ENCODE data around the gene MAGEA9B.
"Not testable (repeated sequence)": the region's sequence is repeated elsewhere in the genome, so short reads cannot be mapped to it uniquely, and the experiment has no call there.

GRCh38 chrX:149573456-149573855 lies 13.8 kb downstream of the MAGEA9B start:
- TF ChIP-seq POLR2A, POLR2AphosphoS5 (IDR thresholded peaks at IDR 0.05): not testable (repeated sequence)
- TF ChIP-seq, protein P1, sequence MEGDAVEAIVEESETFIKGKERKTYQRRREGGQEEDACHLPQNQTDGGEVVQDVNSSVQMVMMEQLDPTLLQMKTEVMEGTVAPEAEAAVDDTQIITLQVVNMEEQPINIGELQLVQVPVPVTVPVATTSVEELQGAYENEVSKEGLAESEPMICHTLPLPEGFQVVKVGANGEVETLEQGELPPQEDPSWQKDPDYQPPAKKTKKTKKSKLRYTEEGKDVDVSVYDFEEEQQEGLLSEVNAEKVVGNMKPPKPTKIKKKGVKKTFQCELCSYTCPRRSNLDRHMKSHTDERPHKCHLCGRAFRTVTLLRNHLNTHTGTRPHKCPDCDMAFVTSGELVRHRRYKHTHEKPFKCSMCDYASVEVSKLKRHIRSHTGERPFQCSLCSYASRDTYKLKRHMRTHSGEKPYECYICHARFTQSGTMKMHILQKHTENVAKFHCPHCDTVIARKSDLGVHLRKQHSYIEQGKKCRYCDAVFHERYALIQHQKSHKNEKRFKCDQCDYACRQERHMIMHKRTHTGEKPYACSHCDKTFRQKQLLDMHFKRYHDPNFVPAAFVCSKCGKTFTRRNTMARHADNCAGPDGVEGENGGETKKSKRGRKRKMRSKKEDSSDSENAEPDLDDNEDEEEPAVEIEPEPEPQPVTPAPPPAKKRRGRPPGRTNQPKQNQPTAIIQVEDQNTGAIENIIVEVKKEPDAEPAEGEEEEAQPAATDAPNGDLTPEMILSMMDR (IDR thresholded peaks at IDR 0.05), result not testable (repeated sequence)
